Prostate gland (tissue), 2 donors: ENCODE results near the gene CTNND2. TPM values are rescaled to one million over a fixed set of nuclear protein-coding genes. Genes with fewer than 3 reads are reported as not detected.

Source experiments
- DNase-seq: peaks from one replicate; pipeline ENCODE4 v3.0.0-alpha.2; 2019; ENCODE audit warnings: low spot score
- H3K27ac ChIP-seq, 2 donors: fragments of 200-600 bp; sonication (generic); 2 replicates each; pipeline ENCODE4 v1.5.1; 2017 to 2019
- H3K27me3 ChIP-seq: fragments of 200-600 bp; sonication (generic); replicated peaks from 2 replicates; pipeline ENCODE4 v1.5.1; 2019; ENCODE audit not compliant: insufficient read depth
- H3K36me3 ChIP-seq, 2 donors: fragments of 200-600 bp; sonication (generic); 1 replicate in 1 of 2; 2 replicates in 1 of 2; pipeline versions ENCODE4 v1.5.1 to v1.8.1; 2017 to 2019
- H3K4me1 ChIP-seq: fragments of 200-600 bp; sonication (generic); replicated peaks from 2 replicates; pipeline ENCODE4 v1.5.1; 2019
- H3K4me3 ChIP-seq, 2 donors: fragments of 200-600 bp; sonication (generic); 2 replicates each; pipeline ENCODE4 v1.5.1; 2017 to 2019
- H3K9me3 ChIP-seq: fragments of 200-600 bp; sonication (generic); 2 replicates; pipeline ENCODE4 v1.5.1; 2017
- CTCF ChIP-seq, 4 experiments: fragments of 200-600 bp in 2 of 4; fragments of 450-650 bp in 2 of 4; sonication (generic) in 2 of 4; IDR thresholded peaks; 1 replicate in 3 of 4; 2 replicates in 1 of 4; pipeline ENCODE4 v1.5.1; 2016 to 2019; ENCODE audit warnings: antibody characterized with exemption in 4 of 4, mild to moderate bottlenecking in 2 of 4, moderate library complexity in 2 of 4
- POLR2A ChIP-seq: fragments of 450-650 bp; IDR thresholded peaks from one replicate; pipeline ENCODE4 v1.6.1; 2016; ENCODE audit warnings: antibody characterized with exemption, mild to moderate bottlenecking
- POLR2AphosphoS5 ChIP-seq: sonication (generic); formaldehyde crosslinking; IDR thresholded peaks from one replicate; pipeline ENCODE4 v1.6.1; 2017; ENCODE audit warnings: antibody characterized with exemption
- WGBS: methylation state at CpG from one replicate; pipeline ENCODE4 v1.1.5; 2018; 5-methylcytosine and 5-hydroxymethylcytosine counted together
- intact Hi-C: fragments of 100-400 bp; cut with DNase I; formaldehyde crosslinking; loops from one replicate; pipeline ENCODE4 v1.14.2; 2022
- small RNA-seq, 2 donors: library from RNA; depleted of rRNA; stranded (forward); fragments of <200 nt; gene quantifications; one replicate each; pipeline ENCODE3, GENCODE V24; 2016
- total RNA-seq, 2 donors: library from RNA; depleted of rRNA; stranded (reverse); fragments of >200 nt; gene quantifications; one replicate each; pipeline ENCODE4 v1.1.0, GENCODE V29; 2016

CTNND2 gene
- total RNA-seq, 2 donors from 2014 or later = 5.5 to 11.2 TPM

GRCh38 chr5:10927608-10928007, 976.6 kb downstream of the CTNND2 start:
- intact Hi-C loops = no loop called here
- no peaks in the 10 kb centered on the region for H3K4me1 ChIP-seq
- H3K4me3 ChIP-seq = no peak overlapping the region
- no peak for TF ChIP-seq POLR2AphosphoS5
- TF ChIP-seq CTCF (IDR thresholded peaks at IDR 0.05) = no peak
- no peak for TF ChIP-seq POLR2A
- H3K27ac ChIP-seq = no peak overlapping the region
- no peaks in the 10 kb centered on the region for H3K9me3 ChIP-seq
- no peaks in the 10 kb centered on the region for H3K27me3 ChIP-seq
- H3K36me3 ChIP-seq = no peaks in the 10 kb centered on the region
- no peak for DNase-seq

GRCh38 chr5:10923310-10923709, 980.9 kb downstream of the CTNND2 start:
- H3K27ac ChIP-seq = no peak overlapping the region
- H3K36me3 ChIP-seq = no peaks in the 10 kb centered on the region
- H3K4me3 ChIP-seq = no peak overlapping the region
- WGBS = 75% methylated on average over 3 of the region's 3 CpGs
- intact Hi-C loops = no loop called here
- H3K4me1 ChIP-seq = peaks cover 5% of the 10 kb centered on the region
- H3K9me3 ChIP-seq = no peaks in the 10 kb centered on the region
- no peak for DNase-seq
- TF ChIP-seq CTCF (IDR thresholded peaks at IDR 0.05) (no peak), POLR2AphosphoS5 (no peak), POLR2A (no peak)
- no peaks in the 10 kb centered on the region for H3K27me3 ChIP-seq

Small RNA genes within 50 kb of the gene (small RNA-seq; reads per million reads assigned to genes)
- gene RNU6-429P = 0 reads per million in 2 donors
